Tibial nerve (tissue), 3 donors: ENCODE data around the gene ART5.

ENCODE experiments used
- POLR2A ChIP-seq, 2 donors: fragments of 450-650 bp; IDR thresholded peaks; one replicate each; pipeline ENCODE4 v1.6.1; 2017; ENCODE audit warnings: antibody characterized with exemption in 2 of 2, mild to moderate bottlenecking in 2 of 2, moderate library complexity in 2 of 2
- TF ChIP-seq, protein P1 (sequence below), 5 experiments: fragments of 200-600 bp in 3 of 5; fragments of 450-650 bp in 2 of 5; sonication (generic) in 3 of 5; IDR thresholded peaks; one replicate each; pipeline ENCODE4 v1.5.1; 2016 to 2019; ENCODE audit warnings: antibody characterized with exemption in 5 of 5, mild to moderate bottlenecking in 3 of 5, moderate library complexity in 2 of 5

GRCh38 chr11:3641191-3641590, 601 bp downstream of the ART5 start:
- TF ChIP-seq, protein P1, sequence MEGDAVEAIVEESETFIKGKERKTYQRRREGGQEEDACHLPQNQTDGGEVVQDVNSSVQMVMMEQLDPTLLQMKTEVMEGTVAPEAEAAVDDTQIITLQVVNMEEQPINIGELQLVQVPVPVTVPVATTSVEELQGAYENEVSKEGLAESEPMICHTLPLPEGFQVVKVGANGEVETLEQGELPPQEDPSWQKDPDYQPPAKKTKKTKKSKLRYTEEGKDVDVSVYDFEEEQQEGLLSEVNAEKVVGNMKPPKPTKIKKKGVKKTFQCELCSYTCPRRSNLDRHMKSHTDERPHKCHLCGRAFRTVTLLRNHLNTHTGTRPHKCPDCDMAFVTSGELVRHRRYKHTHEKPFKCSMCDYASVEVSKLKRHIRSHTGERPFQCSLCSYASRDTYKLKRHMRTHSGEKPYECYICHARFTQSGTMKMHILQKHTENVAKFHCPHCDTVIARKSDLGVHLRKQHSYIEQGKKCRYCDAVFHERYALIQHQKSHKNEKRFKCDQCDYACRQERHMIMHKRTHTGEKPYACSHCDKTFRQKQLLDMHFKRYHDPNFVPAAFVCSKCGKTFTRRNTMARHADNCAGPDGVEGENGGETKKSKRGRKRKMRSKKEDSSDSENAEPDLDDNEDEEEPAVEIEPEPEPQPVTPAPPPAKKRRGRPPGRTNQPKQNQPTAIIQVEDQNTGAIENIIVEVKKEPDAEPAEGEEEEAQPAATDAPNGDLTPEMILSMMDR (IDR thresholded peaks at IDR 0.05) = no peak
- no peak for TF ChIP-seq POLR2A (IDR thresholded peaks at IDR 0.05)
